ENCODE data around the gene CBARP.

GRCh38 chr19:1274081-1274851 is 36.5 kb upstream of the CBARP start:
- no peak for TF ChIP-seq REST (IDR thresholded peaks at IDR 0.05; ENCODE audit: low read depth, low read length)
- no peak; the same call in 1 of the 2 replicates for TF ChIP-seq SIN3A (IDR thresholded peaks at IDR 0.05; ENCODE audit: borderline replicate concordance, low read depth, low read length)
- TF ChIP-seq POLR2AphosphoS5 (IDR thresholded peaks at IDR 0.05; ENCODE audit: low read depth, low read length) = no peak
- TF ChIP-seq, protein P1, sequence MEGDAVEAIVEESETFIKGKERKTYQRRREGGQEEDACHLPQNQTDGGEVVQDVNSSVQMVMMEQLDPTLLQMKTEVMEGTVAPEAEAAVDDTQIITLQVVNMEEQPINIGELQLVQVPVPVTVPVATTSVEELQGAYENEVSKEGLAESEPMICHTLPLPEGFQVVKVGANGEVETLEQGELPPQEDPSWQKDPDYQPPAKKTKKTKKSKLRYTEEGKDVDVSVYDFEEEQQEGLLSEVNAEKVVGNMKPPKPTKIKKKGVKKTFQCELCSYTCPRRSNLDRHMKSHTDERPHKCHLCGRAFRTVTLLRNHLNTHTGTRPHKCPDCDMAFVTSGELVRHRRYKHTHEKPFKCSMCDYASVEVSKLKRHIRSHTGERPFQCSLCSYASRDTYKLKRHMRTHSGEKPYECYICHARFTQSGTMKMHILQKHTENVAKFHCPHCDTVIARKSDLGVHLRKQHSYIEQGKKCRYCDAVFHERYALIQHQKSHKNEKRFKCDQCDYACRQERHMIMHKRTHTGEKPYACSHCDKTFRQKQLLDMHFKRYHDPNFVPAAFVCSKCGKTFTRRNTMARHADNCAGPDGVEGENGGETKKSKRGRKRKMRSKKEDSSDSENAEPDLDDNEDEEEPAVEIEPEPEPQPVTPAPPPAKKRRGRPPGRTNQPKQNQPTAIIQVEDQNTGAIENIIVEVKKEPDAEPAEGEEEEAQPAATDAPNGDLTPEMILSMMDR (IDR thresholded peaks at IDR 0.05) = no peak
- TF ChIP-seq EP300 (IDR thresholded peaks at IDR 0.05; ENCODE audit: borderline replicate concordance in 1 of 2, low read depth in 1 of 2, low read length in 1 of 2) = no peak

All from SK-N-SH (cell line).